Nephron (organoid): ENCODE measurements around the gene FGF2.

Experiments used
- H3K27ac Mint-ChIP-seq, 3 experiments: 2 replicates each; pipeline ENCODE4 v1.8.0; 2020; ENCODE audit warnings: mixed read lengths in 3 of 3, mild to moderate bottlenecking in 2 of 3, moderate library complexity in 1 of 3
- H3K27me3 Mint-ChIP-seq: 2 replicates; pipeline ENCODE4 v1.8.0; 2021; ENCODE audit warnings: low read depth, mild to moderate bottlenecking, moderate library complexity, mixed read lengths
- H3K36me3 Mint-ChIP-seq: 2 replicates; pipeline ENCODE4 v1.8.0; 2020; ENCODE audit warnings: low read depth, mixed read lengths
- H3K4me1 Mint-ChIP-seq: 2 replicates; pipeline ENCODE4 v1.8.0; 2020; ENCODE audit warnings: mixed read lengths
- H3K4me3 Mint-ChIP-seq, 3 experiments: 2 replicates each; pipeline ENCODE4 v1.8.0; 2020; ENCODE audit warnings: mild to moderate bottlenecking in 3 of 3, mixed read lengths in 3 of 3, moderate library complexity in 2 of 3
- H3K9me3 Mint-ChIP-seq: 2 replicates; pipeline ENCODE4 v1.8.0; 2020; ENCODE audit warnings: mixed read lengths
- TF ChIP-seq, protein P1 (sequence below), 3 experiments: fragments of 200-600 bp; sonication (generic); IDR thresholded peaks; one replicate each; pipeline ENCODE4 v1.5.0; 2021; ENCODE audit warnings: antibody characterized with exemption in 3 of 3; ENCODE audit not compliant: unreplicated experiment in 3 of 3

The FGF2 gene

DNA sequence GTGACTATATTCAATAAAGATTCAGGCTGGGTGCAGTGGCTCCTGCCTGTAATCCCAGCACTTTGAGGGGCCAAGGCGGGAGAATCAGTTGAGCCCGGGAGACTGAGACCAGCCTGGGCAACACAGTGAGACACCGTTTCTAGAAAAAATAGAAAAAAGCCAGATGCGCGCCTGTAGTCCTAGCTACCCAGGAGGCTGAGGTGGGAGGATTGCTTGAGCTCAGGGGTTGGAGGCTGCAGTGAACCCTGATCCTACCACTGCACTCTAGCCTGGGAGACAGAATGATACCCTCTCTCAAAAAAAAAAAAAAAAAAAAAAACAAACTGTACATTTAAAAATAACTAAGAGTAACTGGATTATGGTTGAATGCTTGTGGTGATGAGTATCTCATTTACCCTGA, 94.7 kb downstream of the FGF2 start:
- Mint-ChIP-seq H3K36me3 (peaks cover 5% of the 10 kb centered on the region), H3K27me3 (no peaks in the 10 kb centered on the region), H3K4me1 (no peaks in the 10 kb centered on the region), H3K4me3 (peak overlapping the region; percentile 99 to 100 (median 100)), H3K9me3 (no peaks in the 10 kb centered on the region), H3K27ac (peak overlapping the region; percentile 91 to 97 (median 97))
- TF ChIP-seq, protein P1, sequence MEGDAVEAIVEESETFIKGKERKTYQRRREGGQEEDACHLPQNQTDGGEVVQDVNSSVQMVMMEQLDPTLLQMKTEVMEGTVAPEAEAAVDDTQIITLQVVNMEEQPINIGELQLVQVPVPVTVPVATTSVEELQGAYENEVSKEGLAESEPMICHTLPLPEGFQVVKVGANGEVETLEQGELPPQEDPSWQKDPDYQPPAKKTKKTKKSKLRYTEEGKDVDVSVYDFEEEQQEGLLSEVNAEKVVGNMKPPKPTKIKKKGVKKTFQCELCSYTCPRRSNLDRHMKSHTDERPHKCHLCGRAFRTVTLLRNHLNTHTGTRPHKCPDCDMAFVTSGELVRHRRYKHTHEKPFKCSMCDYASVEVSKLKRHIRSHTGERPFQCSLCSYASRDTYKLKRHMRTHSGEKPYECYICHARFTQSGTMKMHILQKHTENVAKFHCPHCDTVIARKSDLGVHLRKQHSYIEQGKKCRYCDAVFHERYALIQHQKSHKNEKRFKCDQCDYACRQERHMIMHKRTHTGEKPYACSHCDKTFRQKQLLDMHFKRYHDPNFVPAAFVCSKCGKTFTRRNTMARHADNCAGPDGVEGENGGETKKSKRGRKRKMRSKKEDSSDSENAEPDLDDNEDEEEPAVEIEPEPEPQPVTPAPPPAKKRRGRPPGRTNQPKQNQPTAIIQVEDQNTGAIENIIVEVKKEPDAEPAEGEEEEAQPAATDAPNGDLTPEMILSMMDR (IDR thresholded peaks at IDR 0.05; ENCODE audit: unreplicated experiment in 3 of 3): no peak

DNA sequence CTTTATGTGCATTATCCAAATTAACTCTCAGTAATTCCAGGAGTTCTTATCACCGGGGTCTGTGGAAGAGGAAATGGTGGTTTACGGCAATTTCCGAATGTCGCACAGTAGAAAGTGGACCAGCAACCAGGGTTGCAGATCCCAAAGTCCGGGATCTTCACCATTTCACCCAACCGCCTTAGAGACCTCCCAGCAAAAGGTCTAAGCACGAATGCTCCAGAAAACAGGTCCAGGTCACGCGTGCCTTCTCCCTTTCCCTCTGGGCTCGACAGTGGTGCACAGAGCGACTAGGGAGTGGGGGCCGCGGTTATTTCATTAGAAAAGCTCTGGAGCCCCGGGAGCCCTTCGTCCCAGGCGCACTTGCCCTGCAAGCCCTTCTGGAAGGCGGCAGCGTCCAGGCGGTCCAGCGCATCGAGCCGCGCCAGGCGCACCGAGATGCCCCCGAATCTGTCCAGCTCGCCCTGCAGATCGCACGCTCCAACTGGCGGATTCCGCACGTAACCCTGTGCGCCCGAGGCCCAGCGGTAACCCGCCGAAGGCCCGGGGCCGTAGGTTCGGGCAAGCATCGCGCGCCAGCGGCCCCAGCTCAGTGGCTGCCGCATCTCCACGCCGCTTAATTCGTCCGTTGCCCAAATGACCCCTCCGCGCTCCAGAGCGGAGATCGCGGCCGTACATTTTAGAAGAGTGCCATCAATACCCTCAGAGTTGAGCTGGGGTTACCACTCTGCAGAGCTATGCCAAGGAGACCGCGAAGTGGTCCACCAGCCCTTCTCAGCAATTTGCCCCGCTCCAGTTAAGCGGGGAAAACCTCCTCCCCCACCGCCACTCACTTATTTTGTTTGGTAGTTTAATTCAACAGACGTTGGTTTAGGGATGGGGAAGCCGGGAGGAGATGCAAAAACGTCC, 95.6 kb downstream of the FGF2 start, which contains the start of gene NUDT6:
TSS of gene NUDT6 (minus strand) at position 627 of the 906 bp plus-strand sequence. CDS start at position 602, 25 bp downstream.
- no peaks in the 10 kb centered on the region for H3K36me3 Mint-ChIP-seq

GRCh38 chr4:122922877-122923511, 96.4 kb downstream of the FGF2 start:
- Mint-ChIP-seq H3K27me3 (no peaks in the 10 kb centered on the region), H3K9me3 (no peaks in the 10 kb centered on the region), H3K36me3 (no peaks in the 10 kb centered on the region), H3K4me3 (peak overlapping the region; percentile 99 to 100 (median 100)), H3K4me1 (no peaks in the 10 kb centered on the region), H3K27ac (peak overlapping the region; percentile 91 to 97 (median 97))
- TF ChIP-seq, protein P1 (IDR thresholded peaks at IDR 0.05; ENCODE audit: unreplicated experiment in 3 of 3): no peak

More for the DNA sequence above, 95.6 kb downstream of the FGF2 start, which contains the start of gene NUDT6:
- H3K27me3 Mint-ChIP-seq: no peaks in the 10 kb centered on the region
- no peaks in the 10 kb centered on the region for H3K4me1 Mint-ChIP-seq
- peak within 1 kb of the TSS; percentile 99 to 100 (median 100) for H3K4me3 Mint-ChIP-seq
- peak within 1 kb of the TSS; percentile 91 to 97 (median 97) for H3K27ac Mint-ChIP-seq
- TF ChIP-seq, protein P1 (IDR thresholded peaks at IDR 0.05; ENCODE audit: unreplicated experiment in 3 of 3): no peak
- no peaks in the 10 kb centered on the region for H3K9me3 Mint-ChIP-seq

DNA sequence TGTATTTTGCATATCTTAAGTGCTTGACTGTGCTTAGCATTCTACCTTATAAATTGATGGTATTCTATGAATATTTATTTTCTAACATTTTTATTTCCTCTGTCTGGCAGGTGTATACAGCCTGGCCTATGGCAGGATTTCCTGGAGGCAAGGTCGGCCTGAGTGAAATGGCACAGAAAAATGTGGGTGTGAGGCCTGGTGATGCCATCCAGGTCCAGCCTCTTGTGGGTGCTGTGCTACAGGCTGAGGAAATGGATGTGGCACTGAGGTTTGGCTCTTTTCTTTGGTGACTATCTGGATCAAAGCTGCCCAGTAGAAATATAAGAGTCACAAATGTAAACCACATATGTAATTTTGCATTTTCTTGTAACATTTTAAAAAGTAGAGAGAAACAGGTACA, 102.3 kb downstream of the FGF2 start:
- Mint-ChIP-seq H3K9me3 (no peaks in the 10 kb centered on the region), H3K4me1 (no peaks in the 10 kb centered on the region), H3K36me3 (peaks cover 5% of the 10 kb centered on the region), H3K27ac (no peak overlapping the region), H3K27me3 (no peaks in the 10 kb centered on the region), H3K4me3 (no peak overlapping the region)
- TF ChIP-seq, protein P1 (IDR thresholded peaks at IDR 0.05; ENCODE audit: unreplicated experiment in 3 of 3): no peak

DNA sequence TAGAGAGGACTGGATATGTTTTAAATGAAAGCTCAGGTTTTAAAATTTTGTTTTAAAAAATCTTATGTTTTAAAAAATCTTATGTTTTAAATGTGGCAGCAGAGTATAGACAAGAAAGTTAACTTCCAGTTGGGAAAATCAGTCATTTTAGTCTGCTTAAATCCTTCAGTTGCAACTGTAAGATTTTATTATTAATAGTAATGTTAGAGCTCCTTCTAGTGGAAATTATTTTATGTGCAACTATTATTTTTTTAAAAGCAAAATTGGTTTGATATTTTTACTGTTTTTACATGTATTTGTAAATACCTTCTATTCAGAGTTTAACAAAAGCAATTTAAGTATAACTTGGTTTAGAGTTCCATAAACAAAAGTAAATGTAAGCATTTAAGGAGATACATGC, 104.2 kb downstream of the FGF2 start:
- Mint-ChIP-seq H3K4me1 (no peaks in the 10 kb centered on the region), H3K9me3 (no peaks in the 10 kb centered on the region), H3K27ac (no peak overlapping the region), H3K36me3 (peaks cover 14% of the 10 kb centered on the region), H3K4me3 (no peak overlapping the region), H3K27me3 (no peaks in the 10 kb centered on the region)
- TF ChIP-seq, protein P1 (IDR thresholded peaks at IDR 0.05; ENCODE audit: unreplicated experiment in 3 of 3): peak; percentile 43 to 68 (median 48)
